ENCODE results near the gene HEATR5A. TPM values are rescaled to one million over a fixed set of nuclear protein-coding genes. Genes with fewer than 3 reads are reported as not detected.
"Not testable (repeated sequence)": the region's sequence is repeated elsewhere in the genome, so short reads cannot be mapped to it uniquely, and the experiment has no call there.

HEATR5A gene
- total RNA-seq, 6 experiments from 2014 or later: 59.7 to 83.3 (median 66.4) TPM

DNA sequence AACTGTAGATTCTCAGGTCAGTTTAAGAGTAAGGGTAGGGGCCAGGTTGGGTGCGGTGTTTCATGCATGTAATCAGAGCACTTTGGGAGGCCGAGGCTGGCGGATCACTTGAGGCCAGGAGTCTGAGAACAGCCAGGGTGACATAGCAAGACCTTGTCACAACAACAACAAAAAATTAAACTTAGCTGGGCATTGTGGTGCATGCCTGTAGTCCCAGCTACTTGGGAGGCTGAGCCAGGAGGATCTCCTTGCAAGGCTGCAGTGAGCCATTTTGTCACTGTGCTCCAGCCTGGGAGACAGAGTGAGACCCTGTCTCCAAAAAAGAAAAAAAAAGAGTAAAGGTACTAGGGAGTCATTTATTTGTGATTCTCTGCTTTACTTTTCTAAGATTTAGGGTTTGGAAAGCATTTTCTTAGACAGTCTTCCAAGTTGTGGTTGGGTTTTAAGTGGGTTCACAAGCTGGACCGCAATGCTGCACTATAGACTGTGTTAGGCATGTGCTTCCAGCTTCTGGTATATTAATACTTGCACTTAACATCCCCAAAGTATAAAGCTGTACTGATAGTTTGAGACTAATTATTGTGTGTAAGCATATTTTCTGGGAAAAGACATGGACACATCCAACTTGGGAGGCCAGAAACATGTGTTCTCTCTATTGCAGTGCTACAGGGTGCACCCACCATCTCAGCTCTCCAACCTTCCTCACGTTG, 163.7 kb downstream of the HEATR5A start:
- no peak overlapping the region for H3K27ac Mint-ChIP-seq
- H3K27me3 Mint-ChIP-seq (ENCODE audit: insufficient read depth): no peaks in the 10 kb centered on the region; the same call in none of the 2 replicates
- DNase-seq: no peak
- H3K36me3 Mint-ChIP-seq (ENCODE audit: low read depth): no peaks in the 10 kb centered on the region
- H3K4me1 Mint-ChIP-seq (ENCODE audit: low read depth): peaks cover 11% of the 10 kb centered on the region
- TF ChIP-seq, protein P1, sequence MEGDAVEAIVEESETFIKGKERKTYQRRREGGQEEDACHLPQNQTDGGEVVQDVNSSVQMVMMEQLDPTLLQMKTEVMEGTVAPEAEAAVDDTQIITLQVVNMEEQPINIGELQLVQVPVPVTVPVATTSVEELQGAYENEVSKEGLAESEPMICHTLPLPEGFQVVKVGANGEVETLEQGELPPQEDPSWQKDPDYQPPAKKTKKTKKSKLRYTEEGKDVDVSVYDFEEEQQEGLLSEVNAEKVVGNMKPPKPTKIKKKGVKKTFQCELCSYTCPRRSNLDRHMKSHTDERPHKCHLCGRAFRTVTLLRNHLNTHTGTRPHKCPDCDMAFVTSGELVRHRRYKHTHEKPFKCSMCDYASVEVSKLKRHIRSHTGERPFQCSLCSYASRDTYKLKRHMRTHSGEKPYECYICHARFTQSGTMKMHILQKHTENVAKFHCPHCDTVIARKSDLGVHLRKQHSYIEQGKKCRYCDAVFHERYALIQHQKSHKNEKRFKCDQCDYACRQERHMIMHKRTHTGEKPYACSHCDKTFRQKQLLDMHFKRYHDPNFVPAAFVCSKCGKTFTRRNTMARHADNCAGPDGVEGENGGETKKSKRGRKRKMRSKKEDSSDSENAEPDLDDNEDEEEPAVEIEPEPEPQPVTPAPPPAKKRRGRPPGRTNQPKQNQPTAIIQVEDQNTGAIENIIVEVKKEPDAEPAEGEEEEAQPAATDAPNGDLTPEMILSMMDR (IDR thresholded peaks at IDR 0.05): no peak
- no peaks in the 10 kb centered on the region for H3K9me3 Mint-ChIP-seq
- no peak overlapping the region for H3K4me3 Mint-ChIP-seq

DNA sequence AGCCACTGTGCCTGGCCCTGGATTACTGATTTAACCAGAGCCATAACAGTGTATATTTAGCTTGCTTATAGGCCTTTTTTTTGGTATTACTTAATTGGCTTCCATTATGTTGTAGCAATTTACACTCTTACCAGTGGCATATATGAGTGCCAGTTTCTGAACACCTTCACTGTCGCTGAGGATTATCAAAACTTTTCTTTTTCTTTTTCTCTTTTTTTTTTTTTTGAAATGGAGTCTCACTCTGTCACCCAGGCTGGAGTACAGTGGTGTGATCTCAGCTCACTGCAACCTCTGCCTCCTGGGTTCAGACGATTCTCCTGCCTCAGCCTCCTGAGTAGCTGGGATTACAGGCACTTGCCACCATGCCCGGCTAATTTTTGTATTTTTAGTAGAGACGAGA, 164.4 kb downstream of the HEATR5A start:
- not testable (repeated sequence) for DNase-seq; H3K36me3 Mint-ChIP-seq (ENCODE audit: low read depth); H3K4me1 Mint-ChIP-seq (ENCODE audit: low read depth); H3K27ac Mint-ChIP-seq; H3K4me3 Mint-ChIP-seq; H3K9me3 Mint-ChIP-seq; H3K27me3 Mint-ChIP-seq (ENCODE audit: insufficient read depth)

DNA sequence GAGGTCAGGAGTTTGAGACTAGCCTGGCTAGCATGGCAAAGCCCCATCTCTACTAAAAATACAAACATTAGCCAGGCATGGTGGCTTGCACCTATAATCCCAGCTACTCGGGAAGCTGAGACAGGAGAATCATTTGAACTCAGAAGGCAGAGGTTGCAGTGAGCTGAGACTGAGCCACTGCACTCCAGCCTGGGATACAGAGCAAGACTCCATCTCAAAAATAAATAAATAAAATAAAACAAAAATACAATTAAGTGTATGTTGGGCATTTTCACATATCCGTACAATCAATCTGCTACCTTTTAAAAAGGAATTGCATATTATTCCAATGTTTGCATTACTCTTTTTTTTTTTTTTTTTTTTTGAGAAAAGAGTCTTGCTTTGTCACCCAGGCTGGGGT, 165.1 kb downstream of the HEATR5A start:
- Mint-ChIP-seq H3K4me3 (no peak overlapping the region), H3K27me3 (ENCODE audit: insufficient read depth) (no peaks in the 10 kb centered on the region; the same call in none of the 2 replicates), H3K27ac (no peak overlapping the region), H3K9me3 (no peaks in the 10 kb centered on the region), H3K4me1 (ENCODE audit: low read depth) (peaks cover 5% of the 10 kb centered on the region; the same call in 1 of the 2 replicates), H3K36me3 (ENCODE audit: low read depth) (no peaks in the 10 kb centered on the region)
- TF ChIP-seq, protein P1 (IDR thresholded peaks at IDR 0.05): no peak
- DNase-seq: no peak

DNA sequence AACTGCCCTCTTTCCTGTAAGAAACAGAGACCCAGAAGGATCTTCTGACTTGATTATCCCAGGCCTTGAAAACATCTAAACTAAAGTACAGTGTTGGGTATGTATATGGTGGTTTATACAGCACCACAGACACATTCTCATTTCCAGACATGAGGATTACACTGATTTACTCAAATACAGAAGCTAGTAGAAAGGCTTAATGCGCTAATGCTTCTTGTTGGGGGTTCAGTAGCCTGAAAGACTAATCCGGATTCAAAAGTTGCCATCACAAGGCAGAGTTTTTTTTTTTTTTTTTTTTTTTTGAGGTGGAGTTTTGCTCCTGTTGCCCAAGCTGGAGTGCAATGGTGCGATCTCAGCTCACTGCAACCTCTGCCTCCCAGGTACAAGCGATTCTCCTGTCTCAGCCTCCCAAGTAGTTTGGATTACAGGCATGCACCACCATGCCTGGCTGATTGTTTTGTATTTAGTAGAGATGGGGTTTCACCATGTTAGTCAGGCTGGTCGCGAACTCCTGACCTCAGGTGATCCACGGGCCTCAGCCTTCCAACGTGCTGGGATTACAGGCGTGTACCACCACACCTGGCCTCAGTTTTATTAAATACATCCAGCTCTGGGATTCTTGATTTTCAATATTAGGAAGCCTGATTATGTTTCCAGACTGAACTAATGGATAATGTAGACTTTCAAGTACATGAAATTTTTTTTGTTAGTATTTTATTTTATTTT, 166.4 kb downstream of the HEATR5A start:
- no peaks in the 10 kb centered on the region for H3K36me3 Mint-ChIP-seq (ENCODE audit: low read depth)
- no peak overlapping the region for H3K4me3 Mint-ChIP-seq
- DNase-seq: no peak
- H3K4me1 Mint-ChIP-seq (ENCODE audit: low read depth): peaks cover 5% of the 10 kb centered on the region; the same call in 1 of the 2 replicates
- no peaks in the 10 kb centered on the region; the same call in none of the 2 replicates for H3K27me3 Mint-ChIP-seq (ENCODE audit: insufficient read depth)
- TF ChIP-seq, protein P1 (IDR thresholded peaks at IDR 0.05): no peak
- H3K27ac Mint-ChIP-seq: no peak overlapping the region
- H3K9me3 Mint-ChIP-seq: no peaks in the 10 kb centered on the region

DNA sequence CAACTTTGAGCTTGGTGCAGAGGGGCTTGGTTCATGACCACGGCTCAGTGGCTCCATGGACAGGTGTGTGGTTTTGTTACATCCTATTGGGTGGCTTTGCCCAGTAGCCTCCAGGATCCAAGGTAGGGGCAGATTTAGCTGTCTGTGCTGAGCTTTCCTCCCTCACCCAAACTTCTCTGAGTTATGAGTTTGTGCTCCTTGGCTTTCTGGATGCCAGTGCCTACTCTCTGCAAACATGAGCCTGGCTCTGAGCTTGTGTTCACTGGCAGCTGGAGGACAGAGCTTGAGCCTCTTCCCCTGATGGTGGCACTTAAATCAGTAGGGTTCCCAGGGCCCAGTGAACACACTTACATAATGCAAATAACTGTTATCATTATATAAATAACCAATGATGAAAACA, 167.5 kb downstream of the HEATR5A start:
- no peak overlapping the region for H3K27ac Mint-ChIP-seq
- TF ChIP-seq, protein P1 (IDR thresholded peaks at IDR 0.05): no peak
- no peaks in the 10 kb centered on the region for H3K9me3 Mint-ChIP-seq
- no peak for DNase-seq
- H3K36me3 Mint-ChIP-seq (ENCODE audit: low read depth): no peaks in the 10 kb centered on the region
- H3K4me3 Mint-ChIP-seq: no peak overlapping the region
- H3K4me1 Mint-ChIP-seq (ENCODE audit: low read depth): peaks cover 5% of the 10 kb centered on the region; the same call in 1 of the 2 replicates
- H3K27me3 Mint-ChIP-seq (ENCODE audit: insufficient read depth): no peaks in the 10 kb centered on the region; the same call in none of the 2 replicates
